Panc1 (cell line): ENCODE results near the gene KCNN3.

Experiments used
- CTCF ChIP-seq: fragments of 450-650 bp; IDR thresholded peaks from 2 replicates; pipeline ENCODE4 v1.5.1; 2017; ENCODE audit warnings: mild to moderate bottlenecking
- POLR2AphosphoS5 ChIP-seq: IDR thresholded peaks from 2 replicates; pipeline ENCODE4 v1.6.1; 2012; ENCODE audit warnings: mild to moderate bottlenecking, low read depth, low read length, moderate library complexity
- REST ChIP-seq, 2 experiments: IDR thresholded peaks; 2 replicates each; pipeline ENCODE4 v1.6.1; 2011 to 2012; ENCODE audit warnings: low read depth in 2 of 2, control low read depth in 1 of 2, low read length in 1 of 2, mild to moderate bottlenecking in 1 of 2, moderate library complexity in 1 of 2; ENCODE audit not compliant: insufficient read depth in 1 of 2
- SIN3A ChIP-seq: IDR thresholded peaks from 2 replicates; pipeline ENCODE4 v1.6.1; 2012; ENCODE audit warnings: low read depth, mild to moderate bottlenecking, low read length, moderate library complexity, borderline replicate concordance; ENCODE audit not compliant: insufficient read depth
- TCF7L2 ChIP-seq: IDR thresholded peaks from 2 replicates; pipeline ENCODE4 v1.6.1; 2011; ENCODE audit warnings: mild to moderate bottlenecking, low read depth, low read length, inconsistent platforms

GRCh38 chr1:154777154-154777553 lies 92.9 kb downstream of the KCNN3 start:
- TF ChIP-seq TCF7L2 (no peak), POLR2AphosphoS5 (no peak), CTCF (no peak), SIN3A (no peak), REST (IDR thresholded peaks at IDR 0.05; ENCODE audit: insufficient read depth in 1 of 2, low read depth in 2 of 2, low read length in 1 of 2) (no peak)
